Type B pancreatic cell (in vitro differentiated cells): Measurements from ENCODE around the gene OR5D18. TPM values are rescaled to one million over a fixed set of nuclear protein-coding genes. Genes with fewer than 3 reads are reported as not detected.
"Not testable (repeated sequence)": the region's sequence is repeated elsewhere in the genome, so short reads cannot be mapped to it uniquely, and the experiment has no call there.

Experiments used
- DNase-seq: peaks from one replicate; pipeline ENCODE4 v3.0.0; 2021; ENCODE audit warnings: mixed read lengths; ENCODE audit not compliant: unreplicated experiment; ENCODE audit errors: extremely low spot score
- H3K27ac Mint-ChIP-seq: 2 replicates; pipeline ENCODE4 v1.8.0; 2021; ENCODE audit warnings: mild to moderate bottlenecking, mixed read lengths
- H3K27me3 Mint-ChIP-seq: 2 replicates; pipeline ENCODE4 v1.8.0; 2021; ENCODE audit warnings: mixed read lengths
- H3K36me3 Mint-ChIP-seq: 2 replicates; pipeline ENCODE4 v1.8.0; 2021; ENCODE audit warnings: mixed read lengths
- H3K4me1 Mint-ChIP-seq: one replicate; pipeline ENCODE4 v1.8.0; 2021; ENCODE audit warnings: mixed read lengths; ENCODE audit not compliant: unreplicated experiment
- H3K4me3 Mint-ChIP-seq: 2 replicates; pipeline ENCODE4 v1.8.0; 2021; ENCODE audit warnings: mild to moderate bottlenecking, mixed read lengths
- H3K9me3 Mint-ChIP-seq: 2 replicates; pipeline ENCODE4 v1.8.0; 2021; ENCODE audit warnings: mixed read lengths
- total RNA-seq: library from RNA; stranded (reverse); gene quantifications from 2 replicates; pipeline ENCODE4 v1.2.1, GENCODE V29; 2021; ENCODE audit warnings: low replicate concordance
- TF ChIP-seq, protein P1 (sequence below): fragments of 200-600 bp; sonication (generic); conservative IDR thresholded peaks from 2 replicates; pipeline ENCODE4 v1.5.0; 2021; ENCODE audit warnings: antibody characterized with exemption, mild to moderate bottlenecking

Gene OR5D18
- total RNA-seq, 1 donor from 2014 or later: not detected

GRCh38 chr11:55849037-55849436 lies 29.6 kb downstream of the OR5D18 start:
- Mint-ChIP-seq H3K36me3 (no peaks in the 10 kb centered on the region), H3K4me1 (no peaks in the 10 kb centered on the region), H3K4me3 (no peak overlapping the region), H3K9me3 (peaks cover 14% of the 10 kb centered on the region), H3K27ac (no peak overlapping the region), H3K27me3 (no peaks in the 10 kb centered on the region)
- TF ChIP-seq, protein P1, sequence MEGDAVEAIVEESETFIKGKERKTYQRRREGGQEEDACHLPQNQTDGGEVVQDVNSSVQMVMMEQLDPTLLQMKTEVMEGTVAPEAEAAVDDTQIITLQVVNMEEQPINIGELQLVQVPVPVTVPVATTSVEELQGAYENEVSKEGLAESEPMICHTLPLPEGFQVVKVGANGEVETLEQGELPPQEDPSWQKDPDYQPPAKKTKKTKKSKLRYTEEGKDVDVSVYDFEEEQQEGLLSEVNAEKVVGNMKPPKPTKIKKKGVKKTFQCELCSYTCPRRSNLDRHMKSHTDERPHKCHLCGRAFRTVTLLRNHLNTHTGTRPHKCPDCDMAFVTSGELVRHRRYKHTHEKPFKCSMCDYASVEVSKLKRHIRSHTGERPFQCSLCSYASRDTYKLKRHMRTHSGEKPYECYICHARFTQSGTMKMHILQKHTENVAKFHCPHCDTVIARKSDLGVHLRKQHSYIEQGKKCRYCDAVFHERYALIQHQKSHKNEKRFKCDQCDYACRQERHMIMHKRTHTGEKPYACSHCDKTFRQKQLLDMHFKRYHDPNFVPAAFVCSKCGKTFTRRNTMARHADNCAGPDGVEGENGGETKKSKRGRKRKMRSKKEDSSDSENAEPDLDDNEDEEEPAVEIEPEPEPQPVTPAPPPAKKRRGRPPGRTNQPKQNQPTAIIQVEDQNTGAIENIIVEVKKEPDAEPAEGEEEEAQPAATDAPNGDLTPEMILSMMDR: no peak
- DNase-seq: no peak

- Mint-ChIP-seq H3K27ac (no peak overlapping the region), H3K27me3 (no peaks in the 10 kb centered on the region), H3K9me3 (no peaks in the 10 kb centered on the region), H3K4me1 (no peaks in the 10 kb centered on the region), H3K4me3 (no peak overlapping the region), H3K36me3 (no peaks in the 10 kb centered on the region)
- TF ChIP-seq, protein P1: no peak
- DNase-seq: no peak
These were observed 32.7 kb downstream of the OR5D18 start for GRCh38 chr11:55852141-55852540.

- Mint-ChIP-seq H3K27me3 (no peaks in the 10 kb centered on the region), H3K4me3 (no peak overlapping the region), H3K4me1 (no peaks in the 10 kb centered on the region), H3K27ac (no peak overlapping the region), H3K36me3 (no peaks in the 10 kb centered on the region), H3K9me3 (no peaks in the 10 kb centered on the region)
- no peak for DNase-seq
- TF ChIP-seq, protein P1: no peak
These were observed 35.3 kb downstream of the OR5D18 start for GRCh38 chr11:55854704-55855103.

DNA sequence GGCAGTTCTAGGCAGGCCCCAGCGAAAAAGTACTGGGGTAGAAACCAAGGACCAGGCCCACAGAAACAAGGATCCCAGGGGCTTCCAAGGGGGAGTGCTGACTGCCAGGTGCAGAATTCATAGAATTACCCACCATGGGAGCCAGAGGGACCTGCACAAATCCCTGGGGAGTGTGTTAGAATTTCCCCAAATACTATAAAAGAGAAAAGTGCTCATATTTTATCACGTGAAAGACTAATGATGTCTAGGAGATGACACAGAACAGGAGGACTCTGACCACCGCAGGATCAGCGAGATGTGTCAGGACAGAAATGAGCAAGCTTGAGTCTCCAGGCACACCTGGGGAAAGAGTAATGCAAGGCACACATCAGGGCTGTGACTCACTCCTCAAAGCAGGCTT lies 47.9 kb downstream of the OR5D18 start:
- H3K9me3 Mint-ChIP-seq: peaks cover 10% of the 10 kb centered on the region
- H3K4me1 Mint-ChIP-seq, H3K36me3 Mint-ChIP-seq: not testable (repeated sequence)

More for the DNA sequence above, 47.9 kb downstream of the OR5D18 start:
- not testable (repeated sequence) for DNase-seq, H3K4me3 Mint-ChIP-seq, H3K27ac Mint-ChIP-seq, H3K27me3 Mint-ChIP-seq

Other genes with a start within 250 kb of the OR5D18 start
- not detected in 2 replicates for gene OR4C16, start 247.5 kb upstream of the OR5D18 start, total RNA-seq
- gene OR4C11, start 212.0 kb upstream of the OR5D18 start, total RNA-seq: not detected in 2 replicates
- gene OR4P4, start 184.5 kb upstream of the OR5D18 start, total RNA-seq: not detected in 2 replicates
- not detected in 2 replicates for gene OR4S2, start 171.3 kb upstream of the OR5D18 start, total RNA-seq
- gene OR4C6, start 157.4 kb upstream of the OR5D18 start, total RNA-seq: not detected in 2 replicates
- gene OR5D13, start 46.2 kb upstream of the OR5D18 start, total RNA-seq: not detected in 2 replicates
- gene OR5D14, start 24.1 kb upstream of the OR5D18 start, total RNA-seq: not detected in 2 replicates
- gene OR5L1, start 8.3 kb upstream of the OR5D18 start, total RNA-seq: not detected in 2 replicates
- not detected in 2 replicates for gene OR5L2, start 7.6 kb downstream of the OR5D18 start, total RNA-seq
- gene OR5D16, start 19.1 kb downstream of the OR5D18 start, total RNA-seq: not detected in 2 replicates
- not detected in 2 replicates for gene TRIM51, start 63.7 kb downstream of the OR5D18 start, total RNA-seq
- not detected in 2 replicates for gene OR5W2, start 95.0 kb downstream of the OR5D18 start, total RNA-seq
- gene OR5I1, start 116.8 kb downstream of the OR5D18 start, total RNA-seq: not detected in 2 replicates
- not detected in 2 replicates for gene OR10AG1, start 150.3 kb downstream of the OR5D18 start, total RNA-seq
- not detected in 2 replicates for gene OR5F1, start 175.0 kb downstream of the OR5D18 start, total RNA-seq
- not detected in 2 replicates for gene OR5AS1, start 208.0 kb downstream of the OR5D18 start, total RNA-seq